Endothelial cell of umbilical vein (primary cell): ENCODE data around the gene UBE4B. TPM values are rescaled to one million over a fixed set of nuclear protein-coding genes. Genes with fewer than 3 reads are reported as not detected.

Source experiments
- BruUV-seq: library from RNA; stranded (reverse); fragments of 400-500 nt; replicated peaks from 2 replicates; lab custom pipeline; 2021; lab: Mats Ljungman, UMichigan
- CTCF ChIA-PET: fragments of 300-600, 350-600 bp; sonication (Branson Sonifier 250); formaldehyde crosslinking; loops from one replicate; lab custom pipeline; 2021; ENCODE audit warnings: antibody characterized with exemption, inconsistent platforms; lab: Charles Lee
- POLR2A ChIA-PET: fragments of 300-600, 350-600 bp; sonication (Branson Sonifier 250); formaldehyde crosslinking; loops from one replicate; lab custom pipeline; 2021; ENCODE audit warnings: antibody characterized with exemption, inconsistent platforms; lab: Charles Lee
- DNase-seq: peaks from one replicate; pipeline ENCODE4 v3.0.0-alpha.2; 2011; ENCODE audit warnings: low read depth, low spot score
- FAIRE-seq: peaks from 2 replicates; lab custom pipeline; 2011; peaks lifted over from hg19 to GRCh38; lab: Jason Lieb, UNC
- H2AFZ ChIP-seq: 2 replicates; pipeline ENCODE4 v1.6.0; 2012; ENCODE audit warnings: low read depth, low read length, control low read depth, inconsistent platforms
- H3K27ac ChIP-seq: 2 replicates; pipeline ENCODE4 v1.5.1; 2011; ENCODE audit warnings: low read depth, mild to moderate bottlenecking, control low read depth, low read length, moderate library complexity; ENCODE audit not compliant: insufficient read depth
- H3K27me3 ChIP-seq, 2 experiments: 2 replicates each; pipeline versions ENCODE4 v1.6.0 to v1.6.1; 2011; ENCODE audit warnings: low read length in 2 of 2, mixed read lengths in 1 of 2; ENCODE audit not compliant: control insufficient read depth in 2 of 2, insufficient read depth in 2 of 2
- H3K36me3 ChIP-seq, 2 experiments: 2 replicates in 1 of 2; 3 replicates in 1 of 2; pipeline ENCODE4 v1.5.1; 2011; ENCODE audit warnings: low read length in 2 of 2, mild to moderate bottlenecking in 1 of 2, moderate library complexity in 1 of 2; ENCODE audit not compliant: control insufficient read depth in 2 of 2, insufficient read depth in 2 of 2; ENCODE audit errors: extremely low read depth in 1 of 2
- H3K4me1 ChIP-seq: 3 replicates; pipeline ENCODE4 v1.5.1; 2011; ENCODE audit warnings: mild to moderate bottlenecking, low read length; ENCODE audit not compliant: control insufficient read depth, insufficient read depth; ENCODE audit errors: extremely low read depth
- H3K4me2 ChIP-seq: 2 replicates; pipeline ENCODE4 v1.6.1; 2011; ENCODE audit warnings: low read length, control low read depth, mixed read lengths; ENCODE audit not compliant: insufficient read depth
- H3K4me3 ChIP-seq, 3 experiments: fragments of 200-600 bp in 1 of 3; sonication (generic), shearing (Covaris generic) in 1 of 3; replicated peaks in 1 of 3; 2 replicates each; pipeline ENCODE4 v1.5.1; 2011 to 2016; ENCODE audit warnings: control low read depth in 3 of 3, low read length in 3 of 3, mild to moderate bottlenecking in 2 of 3, inconsistent platforms in 1 of 3, low read depth in 1 of 3, moderate library complexity in 1 of 3; ENCODE audit not compliant: insufficient read depth in 1 of 3
- H3K79me2 ChIP-seq: 2 replicates; pipeline ENCODE4 v1.6.0; 2012; ENCODE audit warnings: low read length, inconsistent platforms; ENCODE audit not compliant: control insufficient read depth, insufficient read depth
- H3K9ac ChIP-seq: replicated peaks from 2 replicates; pipeline ENCODE3; 2011; ENCODE audit warnings: low read length, control low read depth; ENCODE audit not compliant: insufficient read depth; ENCODE audit errors: extremely low read depth
- H3K9me1 ChIP-seq: replicated peaks from 3 replicates; pipeline ENCODE4 v1.6.0; 2011; ENCODE audit warnings: mild to moderate bottlenecking, low read length; ENCODE audit not compliant: control insufficient read depth, insufficient read depth; ENCODE audit errors: extremely low read depth
- H3K9me3 ChIP-seq: replicated peaks from 2 replicates; pipeline ENCODE4 v1.5.1; 2012; ENCODE audit warnings: low read length, inconsistent platforms; ENCODE audit not compliant: control insufficient read depth, insufficient read depth
- H4K20me1 ChIP-seq: replicated peaks from 2 replicates; pipeline ENCODE3; 2011; ENCODE audit warnings: mild to moderate bottlenecking, low read length; ENCODE audit not compliant: control insufficient read depth, insufficient read depth; ENCODE audit errors: extremely low read depth
- EZH2 ChIP-seq: IDR thresholded peaks from 2 replicates; pipeline ENCODE4 v1.6.1; 2012; ENCODE audit warnings: borderline replicate concordance, low read depth, mild to moderate bottlenecking, moderate library complexity, low read length, inconsistent platforms; ENCODE audit not compliant: severe bottlenecking
- FOS ChIP-seq: IDR thresholded peaks from 2 replicates; pipeline ENCODE4 v1.6.1; 2011; ENCODE audit warnings: mild to moderate bottlenecking, low read length, moderate library complexity, borderline replicate concordance; ENCODE audit not compliant: insufficient read depth
- GATA2 ChIP-seq: IDR thresholded peaks from 2 replicates; pipeline ENCODE4 v1.7.0; 2011; ENCODE audit warnings: low read depth, mild to moderate bottlenecking, moderate library complexity, mixed read lengths, low read length; ENCODE audit not compliant: insufficient read length, insufficient read depth
- JUN ChIP-seq: IDR thresholded peaks from 2 replicates; pipeline ENCODE4 v1.6.1; 2011; ENCODE audit warnings: borderline replicate concordance, low read depth; ENCODE audit not compliant: insufficient read length, insufficient read depth
- MAX ChIP-seq: IDR thresholded peaks from 2 replicates; pipeline ENCODE4 v1.6.1; 2011; ENCODE audit not compliant: insufficient read depth, insufficient read length
- MYC ChIP-seq: IDR thresholded peaks from one replicate; pipeline ENCODE4 v1.6.1; 2011; ENCODE audit warnings: mild to moderate bottlenecking, low read depth, low read length
- POLR2A ChIP-seq: IDR thresholded peaks from 2 replicates; pipeline ENCODE4 v1.6.1; 2012; ENCODE audit warnings: low read depth, mild to moderate bottlenecking, control low read depth, low read length
- POLR2AphosphoS5 ChIP-seq: IDR thresholded peaks from 2 replicates; pipeline ENCODE4 v1.6.1; 2012; ENCODE audit warnings: low read depth, mild to moderate bottlenecking, control low read depth, low read length, moderate library complexity; ENCODE audit not compliant: insufficient read depth
- dilution Hi-C: fragments of 300-500 bp; cut with MboI; formaldehyde crosslinking; loops from one replicate; pipeline ENCODE4 v1.15.0; 2019; ENCODE audit warnings: low sequenced_read_pairs; ENCODE audit not compliant: extremely low pct_ligation_motif_present
- intact Hi-C: fragments of 100-400 bp; cut with micrococcal nuclease; formaldehyde crosslinking; loops from one replicate; pipeline ENCODE4 v1.10.0; 2022
- polyA plus RNA-seq, 4 experiments: library from polyadenylated mRNA; depleted of rRNA in 3 of 4; stranded (reverse) in 3 of 4; unstranded in 1 of 4; fragments of >200 nt; gene quantifications; 2 replicates each; pipeline versions ENCODE4 v1.2.1 to v1.2.3, GENCODE V29; 2011 to 2012; ENCODE audit warnings: missing spikeins in 1 of 4
- total RNA-seq: library from RNA; stranded (reverse); gene quantifications from 2 replicates; pipeline ENCODE4 v1.2.3, GENCODE V29; 2021
- TF ChIP-seq, protein P1 (sequence below), 2 donors: IDR thresholded peaks; 1 replicate in 1 of 2; 2 replicates in 1 of 2; pipeline ENCODE4 v1.5.1; 2011; ENCODE audit warnings: low read length in 2 of 2, mild to moderate bottlenecking in 2 of 2, moderate library complexity in 2 of 2, control low read depth in 1 of 2, inconsistent platforms in 1 of 2, low read depth in 1 of 2; ENCODE audit not compliant: insufficient read depth in 1 of 2; ENCODE audit errors: extremely low read depth in 1 of 2

Gene UBE4B
- total and polyA plus RNA-seq, 2 donors (not counting 3 experiments of a cell fraction or from before 2014, with no cell fraction given) = 17.8 to 54.5 TPM

DNA sequence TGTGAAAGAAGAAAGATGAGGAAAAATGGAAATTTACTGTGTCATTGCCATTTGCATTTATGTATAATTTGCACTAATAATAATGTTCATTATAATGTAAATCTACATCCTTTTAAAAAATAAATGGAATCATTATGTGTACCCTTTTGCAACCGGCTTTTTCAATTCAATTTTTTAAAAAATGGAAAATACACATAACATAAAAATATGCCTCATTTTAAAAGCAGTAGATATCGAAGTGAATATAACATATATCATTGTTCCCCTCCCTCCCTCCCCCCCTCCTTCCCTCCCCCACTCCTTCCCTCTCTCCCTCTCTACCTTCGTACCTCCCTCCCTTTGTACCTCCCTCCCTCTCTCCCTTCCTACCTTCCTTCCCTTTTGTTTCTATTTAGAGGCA lies 33.0 kb downstream of the UBE4B start:
- no peak overlapping the region for H3K4me2 ChIP-seq
- no peaks in the 10 kb centered on the region for H4K20me1 ChIP-seq
- H3K36me3 ChIP-seq = no peaks in the 10 kb centered on the region
- H3K27ac ChIP-seq = no peak overlapping the region
- no peak overlapping the region for H3K9ac ChIP-seq
- CTCF ChIA-PET = no interaction called here
- no TSS peak for BruUV-seq
- no peak overlapping the region for H3K4me3 ChIP-seq
- no peak for TF ChIP-seq POLR2A
- TF ChIP-seq MYC = no peak
- TF ChIP-seq, protein P1, sequence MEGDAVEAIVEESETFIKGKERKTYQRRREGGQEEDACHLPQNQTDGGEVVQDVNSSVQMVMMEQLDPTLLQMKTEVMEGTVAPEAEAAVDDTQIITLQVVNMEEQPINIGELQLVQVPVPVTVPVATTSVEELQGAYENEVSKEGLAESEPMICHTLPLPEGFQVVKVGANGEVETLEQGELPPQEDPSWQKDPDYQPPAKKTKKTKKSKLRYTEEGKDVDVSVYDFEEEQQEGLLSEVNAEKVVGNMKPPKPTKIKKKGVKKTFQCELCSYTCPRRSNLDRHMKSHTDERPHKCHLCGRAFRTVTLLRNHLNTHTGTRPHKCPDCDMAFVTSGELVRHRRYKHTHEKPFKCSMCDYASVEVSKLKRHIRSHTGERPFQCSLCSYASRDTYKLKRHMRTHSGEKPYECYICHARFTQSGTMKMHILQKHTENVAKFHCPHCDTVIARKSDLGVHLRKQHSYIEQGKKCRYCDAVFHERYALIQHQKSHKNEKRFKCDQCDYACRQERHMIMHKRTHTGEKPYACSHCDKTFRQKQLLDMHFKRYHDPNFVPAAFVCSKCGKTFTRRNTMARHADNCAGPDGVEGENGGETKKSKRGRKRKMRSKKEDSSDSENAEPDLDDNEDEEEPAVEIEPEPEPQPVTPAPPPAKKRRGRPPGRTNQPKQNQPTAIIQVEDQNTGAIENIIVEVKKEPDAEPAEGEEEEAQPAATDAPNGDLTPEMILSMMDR (IDR thresholded peaks at IDR 0.05; ENCODE audit: extremely low read depth in 1 of 2, insufficient read depth in 1 of 2, low read depth in 1 of 2, low read length in 2 of 2) = no peak
- no peak for TF ChIP-seq FOS
- TF ChIP-seq POLR2AphosphoS5 = no peak
- TF ChIP-seq GATA2 = no peak
- no peak for TF ChIP-seq MAX
- TF ChIP-seq JUN = no peak
- TF ChIP-seq EZH2 = no peak
- DNase-seq (no peak), FAIRE-seq (no peak)
- peaks cover 26% of the 10 kb centered on the region for H3K4me1 ChIP-seq
- H3K9me1 ChIP-seq = no peaks in the 10 kb centered on the region
- no peaks in the 10 kb centered on the region for H3K9me3 ChIP-seq
- no peak overlapping the region for H2AFZ ChIP-seq
- H3K27me3 ChIP-seq = no peaks in the 10 kb centered on the region
- POLR2A ChIA-PET = no interaction called here
- dilution Hi-C loops (no loop called here), intact Hi-C loops (loop anchor here (2.0 kb wide), 1 partner anchor 33 kb away; the partner anchor contains the start of gene UBE4B)
- peaks cover 24% of the 10 kb centered on the region for H3K79me2 ChIP-seq
